ENCODE results near the gene EPHA5. TPM values are rescaled to one million over a fixed set of nuclear protein-coding genes. Genes with fewer than 3 reads are reported as not detected.

The EPHA5 gene
- total and polyA plus RNA-seq, 7 donors = 0.01 to 0.06 (median 0.01) TPM; not detected in 4

- Histone ChIP-seq H3K9me3 (no peaks in the 10 kb centered on the region), H3K4me3 (no peak overlapping the region), H3K4me1 (no peaks in the 10 kb centered on the region), H3K36me3 (ENCODE audit: insufficient read depth in 1 of 2, low read depth in 1 of 2) (no peaks in the 10 kb centered on the region), H3K27me3 (ENCODE audit: insufficient read depth in 3 of 3, low read length in 2 of 3) (no peaks in the 10 kb centered on the region), H3K27ac (no peak overlapping the region)
- ATAC-seq (no peak), DNase-seq (no peak)
- TF ChIP-seq CTCF (IDR thresholded peaks at IDR 0.05) = no peak
- intact Hi-C loops (cut with DNase I) = no loop called here
Measured at GRCh38 chr4:65656008-65656407, 14.3 kb downstream of the EPHA5 start.

- Histone ChIP-seq H3K36me3 (ENCODE audit: insufficient read depth in 1 of 2, low read depth in 1 of 2) (no peaks in the 10 kb centered on the region), H3K27ac (no peak overlapping the region), H3K27me3 (ENCODE audit: insufficient read depth in 3 of 3, low read length in 2 of 3) (no peaks in the 10 kb centered on the region), H3K4me1 (no peaks in the 10 kb centered on the region), H3K9me3 (no peaks in the 10 kb centered on the region), H3K4me3 (no peak overlapping the region)
- ATAC-seq (no peak), DNase-seq (no peak)
- intact Hi-C loops (cut with DNase I) = no loop called here
- WGBS, 3 donors = 83 to 93% (median 85%) methylated on average over 1 of the region's 1 CpG
- TF ChIP-seq CTCF (IDR thresholded peaks at IDR 0.05) = no peak
Measured at GRCh38 chr4:65654976-65655375, 15.3 kb downstream of the EPHA5 start.

- Histone ChIP-seq H3K9me3 (no peaks in the 10 kb centered on the region), H3K4me3 (no peak overlapping the region), H3K27ac (no peak overlapping the region), H3K4me1 (no peaks in the 10 kb centered on the region), H3K27me3 (ENCODE audit: insufficient read depth in 3 of 3, low read length in 2 of 3) (no peaks in the 10 kb centered on the region), H3K36me3 (ENCODE audit: insufficient read depth in 1 of 2, low read depth in 1 of 2) (no peaks in the 10 kb centered on the region)
- no peak for DNase-seq
- WGBS, 3 donors = 69 to 77% (median 71%) methylated on average over 6 of the region's 6 CpGs
- no peak for ATAC-seq
- intact Hi-C loops (cut with DNase I) = no loop called here
- TF ChIP-seq CTCF (IDR thresholded peaks at IDR 0.05) = no peak
Measured at GRCh38 chr4:65653740-65654361, 16.4 kb downstream of the EPHA5 start.

- Histone ChIP-seq H3K27ac (no peak overlapping the region), H3K9me3 (no peaks in the 10 kb centered on the region), H3K36me3 (ENCODE audit: insufficient read depth in 1 of 2, low read depth in 1 of 2) (no peaks in the 10 kb centered on the region), H3K4me3 (no peak overlapping the region), H3K4me1 (no peaks in the 10 kb centered on the region), H3K27me3 (ENCODE audit: insufficient read depth in 3 of 3, low read length in 2 of 3) (no peaks in the 10 kb centered on the region)
- WGBS, 3 donors = 68 to 75% (median 70%) methylated on average over 3 of the region's 3 CpGs
- DNase-seq (no peak), ATAC-seq (no peak)
- no peak for TF ChIP-seq CTCF (IDR thresholded peaks at IDR 0.05)
- intact Hi-C loops (cut with DNase I) = no loop called here
Measured at GRCh38 chr4:65651751-65652150, 18.5 kb downstream of the EPHA5 start.

- Histone ChIP-seq H3K36me3 (ENCODE audit: insufficient read depth in 1 of 2, low read depth in 1 of 2) (no peaks in the 10 kb centered on the region), H3K27me3 (ENCODE audit: insufficient read depth in 3 of 3, low read length in 2 of 3) (no peaks in the 10 kb centered on the region), H3K4me3 (no peak overlapping the region), H3K4me1 (no peaks in the 10 kb centered on the region), H3K9me3 (no peaks in the 10 kb centered on the region), H3K27ac (no peak overlapping the region)
- DNase-seq (no peak), ATAC-seq (no peak)
- intact Hi-C loops (cut with DNase I) = no loop called here
- 7 to 11% (median 10%) methylated on average over 1 of the region's 1 CpG for WGBS, 3 donors
- no peak for TF ChIP-seq CTCF (IDR thresholded peaks at IDR 0.05)
Measured at GRCh38 chr4:65651031-65651430, 19.3 kb downstream of the EPHA5 start.

All from psoas muscle (tissue), 8 donors.